Renal pelvis (tissue), 3 donors: Measurements from ENCODE around the gene SLN. TPM values are rescaled to one million over a fixed set of nuclear protein-coding genes. Genes with fewer than 3 reads are reported as not detected.

Experiments
- polyA plus RNA-seq, 3 donors: library from polyadenylated mRNA; unstranded; fragments of 120-200 nt; gene quantifications; one replicate each; pipeline ENCODE4 v1.2.1, GENCODE V29; 2013; ENCODE audit not compliant: insufficient read length in 3 of 3

SLN gene
- polyA plus RNA-seq, 3 donors = 0.48 to 1.1 TPM; not detected in 1

Other genes with a start within 250 kb of the SLN start
- gene ALKBH8, start 146.3 kb downstream of the SLN start, polyA plus RNA-seq = 10 to 100 TPM; 10.3 to 12.2 (median 11.0) TPM
- under 1 TPM; 0.18 to 0.36 (median 0.23) TPM for gene ELMOD1, start 120.9 kb downstream of the SLN start, polyA plus RNA-seq
- 10 to 100 TPM; 14.9 to 17.4 (median 15.9) TPM for gene SLC35F2, start 146.7 kb upstream of the SLN start, polyA plus RNA-seq
- under 1 TPM; 0.51 to 0.86 (median 0.73) TPM for gene RAB39A, start 216.4 kb upstream of the SLN start, polyA plus RNA-seq